Stimulated activated effector memory CD8-positive, alpha-beta T cell treated with anti-CD3 and anti-CD28 coated beads, Interleukin-12 subunit alpha, Interleukin-12 subunit beta, amount 100 ng/mL, for 72 hours (primary cell): Measurements from ENCODE around the gene POU6F2.

Experiments used
- ATAC-seq: fragments of 150-1000 bp; cut with Tn5 transposase; 2 replicates; pipeline ENCODE4 v1.10.0; 2021
- DNase-seq, 2 donors: peaks; one replicate each; pipeline ENCODE4 v3.0.0; 2021 to 2022; ENCODE audit warnings: low spot score in 2 of 2
- H3K27ac Mint-ChIP-seq: one replicate; pipeline ENCODE4 v1.8.0; 2022; ENCODE audit warnings: mild to moderate bottlenecking, mixed read lengths
- H3K36me3 Mint-ChIP-seq: one replicate; pipeline ENCODE4 v1.8.0; 2022; ENCODE audit warnings: mild to moderate bottlenecking, mixed read lengths
- H3K4me1 Mint-ChIP-seq: one replicate; pipeline ENCODE4 v1.8.0; 2022; ENCODE audit warnings: mixed read lengths
- H3K4me3 Mint-ChIP-seq: one replicate; pipeline ENCODE4 v1.8.0; 2022; ENCODE audit warnings: mild to moderate bottlenecking, mixed read lengths
- H3K9me3 Mint-ChIP-seq: one replicate; pipeline ENCODE4 v1.8.0; 2022; ENCODE audit warnings: mixed read lengths

POU6F2 gene

GRCh38 chr7:39249635-39250152 is 272.0 kb downstream of the POU6F2 start:
- H3K27ac Mint-ChIP-seq, result no peak overlapping the region
- H3K36me3 Mint-ChIP-seq, result no peaks in the 10 kb centered on the region
- H3K4me1 Mint-ChIP-seq, result no peaks in the 10 kb centered on the region
- ATAC-seq (no peak), DNase-seq (no peak)
- no peak overlapping the region for H3K4me3 Mint-ChIP-seq
- H3K9me3 Mint-ChIP-seq, result no peaks in the 10 kb centered on the region

- Mint-ChIP-seq H3K36me3 (no peaks in the 10 kb centered on the region), H3K4me1 (no peaks in the 10 kb centered on the region), H3K9me3 (no peaks in the 10 kb centered on the region), H3K4me3 (no peak overlapping the region), H3K27ac (no peak overlapping the region)
- ATAC-seq (no peak), DNase-seq (no peak)
Observed at GRCh38 chr7:39252916-39253315, 275.2 kb downstream of the POU6F2 start.

- no peak for DNase-seq
- peak; percentile 42 for ATAC-seq
- H3K27ac Mint-ChIP-seq, result no peak overlapping the region
- H3K4me1 Mint-ChIP-seq, result no peaks in the 10 kb centered on the region
- H3K36me3 Mint-ChIP-seq, result no peaks in the 10 kb centered on the region
- H3K4me3 Mint-ChIP-seq, result no peak overlapping the region
- H3K9me3 Mint-ChIP-seq, result no peaks in the 10 kb centered on the region
Observed at GRCh38 chr7:39259391-39260003, 281.8 kb downstream of the POU6F2 start.

- Mint-ChIP-seq H3K4me1 (no peaks in the 10 kb centered on the region), H3K27ac (no peak overlapping the region), H3K4me3 (no peak overlapping the region), H3K9me3 (no peaks in the 10 kb centered on the region), H3K36me3 (no peaks in the 10 kb centered on the region)
- peak; percentile 19 for ATAC-seq
- no peak for DNase-seq
Observed at GRCh38 chr7:39260279-39260844, 282.7 kb downstream of the POU6F2 start.

DNA sequence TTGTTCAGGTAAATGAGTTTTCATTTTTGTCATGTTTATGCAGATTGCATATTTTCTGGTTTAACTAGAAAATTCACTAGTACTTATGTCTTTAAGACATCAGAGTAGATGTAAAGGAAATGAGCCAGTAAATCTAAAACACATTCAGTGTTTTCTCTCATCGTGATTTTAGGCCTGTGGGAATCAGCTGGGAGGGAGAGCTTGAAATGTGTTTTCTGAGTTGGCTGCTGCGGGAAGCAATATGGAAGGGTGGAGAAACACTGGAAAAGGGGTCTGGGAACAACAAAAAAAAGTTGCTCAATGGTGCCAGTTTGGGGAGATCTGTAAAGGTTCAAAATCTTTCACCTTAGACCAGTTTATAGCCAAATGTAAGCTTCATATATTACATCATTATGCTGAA is 284.1 kb downstream of the POU6F2 start:
- no peak for DNase-seq
- Mint-ChIP-seq H3K9me3 (no peaks in the 10 kb centered on the region), H3K4me1 (no peaks in the 10 kb centered on the region), H3K36me3 (no peaks in the 10 kb centered on the region), H3K4me3 (no peak overlapping the region), H3K27ac (no peak overlapping the region)
- no peak for ATAC-seq

- ATAC-seq (no peak), DNase-seq (no peak)
- H3K36me3 Mint-ChIP-seq, result no peaks in the 10 kb centered on the region
- H3K27ac Mint-ChIP-seq, result no peak overlapping the region
- peaks cover 2% of the 10 kb centered on the region for H3K9me3 Mint-ChIP-seq
- no peak overlapping the region for H3K4me3 Mint-ChIP-seq
- no peaks in the 10 kb centered on the region for H3K4me1 Mint-ChIP-seq
Observed at GRCh38 chr7:39265641-39266591, 288.2 kb downstream of the POU6F2 start.

GRCh38 chr7:39269034-39269433 is 291.3 kb downstream of the POU6F2 start:
- H3K9me3 Mint-ChIP-seq, result peaks cover 2% of the 10 kb centered on the region
- no peak for ATAC-seq
- no peaks in the 10 kb centered on the region for H3K4me1 Mint-ChIP-seq

GRCh38 chr7:39270018-39270417 is 292.3 kb downstream of the POU6F2 start:
- Mint-ChIP-seq H3K27ac (no peak overlapping the region), H3K4me1 (no peaks in the 10 kb centered on the region), H3K4me3 (no peak overlapping the region), H3K9me3 (peaks cover 2% of the 10 kb centered on the region), H3K36me3 (no peaks in the 10 kb centered on the region)
- ATAC-seq (no peak), DNase-seq (no peak)

More at GRCh38 chr7:39269034-39269433, 291.3 kb downstream of the POU6F2 start:
- H3K4me3 Mint-ChIP-seq, result no peak overlapping the region
- no peak for DNase-seq
- H3K36me3 Mint-ChIP-seq, result no peaks in the 10 kb centered on the region
- no peak overlapping the region for H3K27ac Mint-ChIP-seq

DNA sequence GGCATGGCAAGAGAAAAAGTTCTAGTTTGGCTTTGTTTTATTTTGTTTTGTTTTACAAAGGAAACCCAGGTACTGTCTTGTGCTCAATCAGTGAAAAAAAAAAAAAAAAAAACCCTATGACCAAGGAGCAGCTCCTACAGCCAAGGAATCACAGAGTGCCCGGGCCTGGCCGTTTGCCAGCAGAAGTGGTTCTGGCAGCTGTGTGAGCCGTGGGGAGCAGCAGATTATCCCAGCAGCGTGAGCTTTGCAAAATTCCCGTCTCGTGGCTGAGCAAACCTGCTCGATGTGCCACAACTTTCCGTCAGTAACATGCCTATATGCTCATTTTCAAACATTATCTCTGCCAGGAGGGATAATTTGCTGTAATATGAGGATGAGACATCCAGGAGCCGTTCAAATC is 293.7 kb downstream of the POU6F2 start:
- H3K9me3 Mint-ChIP-seq, result peaks cover 2% of the 10 kb centered on the region

DNA sequence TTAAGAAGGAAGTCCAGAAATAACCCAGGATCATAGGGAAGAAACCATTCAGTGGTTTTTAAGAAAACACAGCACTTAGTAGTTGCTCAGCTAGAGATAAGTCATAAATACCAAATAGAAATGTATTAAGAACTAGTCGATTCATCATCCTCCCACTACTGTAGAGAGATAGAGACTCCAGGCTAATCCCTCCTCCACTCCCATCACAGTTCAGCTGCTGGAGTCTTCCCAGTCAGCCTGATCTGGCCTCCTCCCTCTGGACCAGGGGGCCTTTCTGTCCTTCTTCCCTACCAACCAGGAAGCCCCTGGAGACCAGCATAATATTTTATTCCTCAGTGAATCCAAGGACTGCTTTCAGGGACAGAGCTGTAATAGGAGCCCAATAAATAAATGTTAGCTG is 294.4 kb downstream of the POU6F2 start:
- Mint-ChIP-seq H3K36me3 (no peaks in the 10 kb centered on the region), H3K9me3 (peaks cover 2% of the 10 kb centered on the region), H3K27ac (no peak overlapping the region), H3K4me1 (no peaks in the 10 kb centered on the region), H3K4me3 (no peak overlapping the region)
- no peak for DNase-seq
- ATAC-seq, result no peak

More for the DNA sequence above, 293.7 kb downstream of the POU6F2 start:
- no peak overlapping the region for H3K4me3 Mint-ChIP-seq
- ATAC-seq (no peak), DNase-seq (no peak)
- H3K36me3 Mint-ChIP-seq, result no peaks in the 10 kb centered on the region
- H3K4me1 Mint-ChIP-seq, result no peaks in the 10 kb centered on the region
- no peak overlapping the region for H3K27ac Mint-ChIP-seq

- Mint-ChIP-seq H3K9me3 (peaks cover 2% of the 10 kb centered on the region), H3K36me3 (no peaks in the 10 kb centered on the region), H3K4me3 (no peak overlapping the region), H3K27ac (no peak overlapping the region), H3K4me1 (no peaks in the 10 kb centered on the region)
- DNase-seq, result no peak
- no peak for ATAC-seq
Observed at GRCh38 chr7:39272691-39273090, 295.0 kb downstream of the POU6F2 start.

DNA sequence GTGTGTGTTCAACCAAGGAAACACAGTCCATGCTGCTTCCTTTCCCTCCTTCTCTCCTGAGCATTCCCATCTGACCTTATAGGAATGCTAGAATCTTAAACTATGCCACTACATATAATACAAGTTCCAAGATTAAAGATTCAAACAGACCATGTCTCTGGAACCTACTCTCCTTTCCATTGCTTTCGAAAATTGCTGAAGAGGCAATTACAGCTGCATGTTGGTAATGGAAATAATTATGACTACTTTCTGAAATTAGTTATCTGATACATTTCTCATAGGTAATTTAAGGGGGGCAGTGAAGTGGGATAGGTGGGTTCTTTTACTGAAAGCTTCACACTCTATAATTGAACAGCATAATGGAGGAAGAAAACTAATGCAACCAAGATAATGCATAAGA is 302.6 kb downstream of the POU6F2 start:
- Mint-ChIP-seq H3K4me3 (no peak overlapping the region), H3K9me3 (peaks cover 2% of the 10 kb centered on the region), H3K4me1 (no peaks in the 10 kb centered on the region), H3K36me3 (no peaks in the 10 kb centered on the region), H3K27ac (no peak overlapping the region)
- DNase-seq (no peak), ATAC-seq (no peak)

- no peak for ATAC-seq
- Mint-ChIP-seq H3K27ac (no peak overlapping the region), H3K4me1 (no peaks in the 10 kb centered on the region), H3K9me3 (peaks cover 2% of the 10 kb centered on the region), H3K36me3 (no peaks in the 10 kb centered on the region), H3K4me3 (no peak overlapping the region)
- no peak for DNase-seq
Observed at GRCh38 chr7:39285256-39285655, 307.5 kb downstream of the POU6F2 start.

- Mint-ChIP-seq H3K27ac (no peak overlapping the region), H3K4me3 (no peak overlapping the region), H3K36me3 (no peaks in the 10 kb centered on the region), H3K9me3 (no peaks in the 10 kb centered on the region), H3K4me1 (no peaks in the 10 kb centered on the region)
- no peak for DNase-seq
- no peak for ATAC-seq
Observed at GRCh38 chr7:39288303-39288702, 310.6 kb downstream of the POU6F2 start.

DNA sequence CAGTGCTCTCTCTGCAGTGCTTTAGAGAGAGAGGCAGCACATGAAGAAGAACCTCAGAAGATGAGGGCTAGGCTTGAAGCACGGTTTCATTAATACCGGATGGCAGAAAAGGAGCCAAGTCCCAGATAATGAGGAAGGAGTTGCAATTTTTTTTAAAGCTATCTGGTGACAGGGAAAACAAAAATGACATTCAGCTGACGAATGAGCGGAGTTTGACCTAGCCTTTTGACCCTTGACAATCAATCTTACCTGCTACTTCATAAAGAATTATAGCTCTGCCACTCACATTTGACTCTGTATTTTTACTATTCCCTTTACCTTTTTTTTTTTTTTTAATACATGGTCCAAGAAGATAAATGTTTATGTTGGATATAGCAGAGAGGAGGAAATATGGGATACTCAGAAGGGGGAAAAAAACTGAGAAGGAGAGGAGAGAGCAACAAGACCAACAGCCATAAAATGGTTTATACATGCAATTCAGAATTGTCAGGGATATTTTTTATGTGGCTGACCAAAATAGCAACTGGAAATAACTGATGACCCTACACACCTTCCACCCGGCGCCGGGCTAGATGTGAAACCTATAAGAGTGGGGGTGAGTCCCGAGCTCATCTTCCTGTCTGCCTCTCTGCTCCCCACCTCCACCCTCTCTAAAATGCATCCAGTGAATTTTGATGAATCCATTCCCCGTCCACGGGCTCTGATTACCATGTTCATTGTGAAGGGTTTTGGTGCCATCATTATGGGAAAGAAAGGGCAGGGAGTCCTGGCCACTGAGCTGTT is 314.1 kb downstream of the POU6F2 start:
- DNase-seq (no peak), ATAC-seq (no peak)
- Mint-ChIP-seq H3K9me3 (no peaks in the 10 kb centered on the region), H3K4me3 (no peak overlapping the region), H3K36me3 (no peaks in the 10 kb centered on the region), H3K27ac (no peak overlapping the region), H3K4me1 (no peaks in the 10 kb centered on the region)
